ENCODE measurements around the gene GOLT1A.
A peak's percentile ranks its signal among the peaks of the same experiment; 100 is the strongest.

Gene GOLT1A

GRCh38 chr1:204213668-204214662 lies at the start of gene GOLT1A:
Gene GOLT1A, minus strand, starts transcription at chr1:204213988. Its CDS starts 82 bp downstream, at chr1:204213906.
- Histone ChIP-seq H3K27me3 (ENCODE audit: control insufficient read depth, insufficient read depth, low read length) (no peaks in the 10 kb centered on the region), H3K4me1 (no peaks in the 10 kb centered on the region), H2AFZ (peak within 1 kb of the TSS; percentile 44), H3K9ac (no peak within 1 kb of the TSS), H3K79me2 (no peaks in the 10 kb centered on the region), H3K4me3 (ENCODE audit: low read depth, low read length) (peak within 1 kb of the TSS; percentile 46), H3K27ac (no peak within 1 kb of the TSS), H3K9me3 (ENCODE audit: control insufficient read depth, low read length) (no peaks in the 10 kb centered on the region), H3K4me2 (ENCODE audit: low read length) (peak within 1 kb of the TSS; percentile 71), H3K36me3 (ENCODE audit: control insufficient read depth, insufficient read depth, low read length) (no peaks in the 10 kb centered on the region)
- peak; percentile 29 for TF ChIP-seq CTCF (IDR thresholded peaks at IDR 0.05)

GRCh38 chr1:204263254-204263910 lies 49.6 kb upstream of the GOLT1A start:
- H2AFZ ChIP-seq, result no peak overlapping the region
- H3K4me3 ChIP-seq (ENCODE audit: low read depth, low read length), result no peak overlapping the region
- TF ChIP-seq CTCF (IDR thresholded peaks at IDR 0.05), result no peak
- no peaks in the 10 kb centered on the region for H3K27me3 ChIP-seq (ENCODE audit: control insufficient read depth, insufficient read depth, low read length)
- no peaks in the 10 kb centered on the region for H3K79me2 ChIP-seq
- H3K9me3 ChIP-seq (ENCODE audit: control insufficient read depth, low read length), result no peaks in the 10 kb centered on the region
- no peaks in the 10 kb centered on the region for H3K4me1 ChIP-seq
- H3K9ac ChIP-seq, result no peak overlapping the region
- H3K36me3 ChIP-seq (ENCODE audit: control insufficient read depth, insufficient read depth, low read length), result no peaks in the 10 kb centered on the region
- no peak overlapping the region for H3K27ac ChIP-seq
- no peak overlapping the region for H3K4me2 ChIP-seq (ENCODE audit: low read length)

GRCh38 chr1:204262506-204263253 lies 48.9 kb upstream of the GOLT1A start:
- Histone ChIP-seq H3K4me3 (ENCODE audit: low read depth, low read length) (no peak overlapping the region), H3K36me3 (ENCODE audit: control insufficient read depth, insufficient read depth, low read length) (no peaks in the 10 kb centered on the region), H3K27ac (no peak overlapping the region), H3K9me3 (ENCODE audit: control insufficient read depth, low read length) (no peaks in the 10 kb centered on the region), H3K27me3 (ENCODE audit: control insufficient read depth, insufficient read depth, low read length) (no peaks in the 10 kb centered on the region), H3K4me1 (no peaks in the 10 kb centered on the region), H2AFZ (no peak overlapping the region), H3K4me2 (ENCODE audit: low read length) (no peak overlapping the region), H3K9ac (no peak overlapping the region), H3K79me2 (no peaks in the 10 kb centered on the region)
- TF ChIP-seq CTCF (IDR thresholded peaks at IDR 0.05), result no peak

- H3K9ac ChIP-seq, result no peak overlapping the region
- H3K36me3 ChIP-seq (ENCODE audit: control insufficient read depth, insufficient read depth, low read length), result no peaks in the 10 kb centered on the region
- H3K4me3 ChIP-seq (ENCODE audit: low read depth, low read length), result no peak overlapping the region
- H3K27me3 ChIP-seq (ENCODE audit: control insufficient read depth, insufficient read depth, low read length), result no peaks in the 10 kb centered on the region
- H3K4me2 ChIP-seq (ENCODE audit: low read length), result no peak overlapping the region
- no peaks in the 10 kb centered on the region for H3K79me2 ChIP-seq
- no peaks in the 10 kb centered on the region for H3K4me1 ChIP-seq
- no peak for TF ChIP-seq CTCF (IDR thresholded peaks at IDR 0.05)
- H2AFZ ChIP-seq, result no peak overlapping the region
- no peak overlapping the region for H3K27ac ChIP-seq
- no peaks in the 10 kb centered on the region for H3K9me3 ChIP-seq (ENCODE audit: control insufficient read depth, low read length)
These were observed 48.1 kb upstream of the GOLT1A start for GRCh38 chr1:204261746-204262505.
